Stimulated activated CD8-positive, alpha-beta memory T cell treated with anti-CD3 and anti-CD28 coated beads, Interleukin-4, amount 100 ng/mL, for 24 hours (primary cell): ENCODE results near the gene PAPLN.
"Not testable (repeated sequence)": the region's sequence is repeated elsewhere in the genome, so short reads cannot be mapped to it uniquely, and the experiment has no call there.

ENCODE experiments used
- DNase-seq: peaks from one replicate; pipeline ENCODE4 v3.0.0-alpha.2; 2020; ENCODE audit warnings: low read depth

PAPLN gene

DNA sequence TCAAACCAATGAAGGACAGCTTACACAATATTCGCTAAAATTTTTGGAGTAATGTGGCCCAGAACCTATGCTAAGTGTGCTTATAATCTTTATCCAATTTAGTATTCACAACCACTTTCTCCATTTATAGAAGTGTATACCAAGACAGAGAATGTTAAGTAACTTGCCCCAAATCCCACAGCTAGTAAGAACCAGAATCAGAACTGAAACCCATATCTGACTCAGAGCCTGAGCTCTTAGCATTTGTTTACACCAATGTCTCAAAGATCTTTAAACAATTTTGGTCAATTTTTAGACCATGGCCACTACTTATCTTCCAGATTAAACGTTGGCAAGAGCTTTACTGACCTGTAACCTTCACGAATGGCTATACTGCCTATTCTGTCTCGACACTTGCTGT is 53.0 kb downstream of the PAPLN start:
- no peak for DNase-seq

GRCh38 chr14:73293782-73294781 is 56.8 kb downstream of the PAPLN start:
- DNase-seq: no peak

DNA sequence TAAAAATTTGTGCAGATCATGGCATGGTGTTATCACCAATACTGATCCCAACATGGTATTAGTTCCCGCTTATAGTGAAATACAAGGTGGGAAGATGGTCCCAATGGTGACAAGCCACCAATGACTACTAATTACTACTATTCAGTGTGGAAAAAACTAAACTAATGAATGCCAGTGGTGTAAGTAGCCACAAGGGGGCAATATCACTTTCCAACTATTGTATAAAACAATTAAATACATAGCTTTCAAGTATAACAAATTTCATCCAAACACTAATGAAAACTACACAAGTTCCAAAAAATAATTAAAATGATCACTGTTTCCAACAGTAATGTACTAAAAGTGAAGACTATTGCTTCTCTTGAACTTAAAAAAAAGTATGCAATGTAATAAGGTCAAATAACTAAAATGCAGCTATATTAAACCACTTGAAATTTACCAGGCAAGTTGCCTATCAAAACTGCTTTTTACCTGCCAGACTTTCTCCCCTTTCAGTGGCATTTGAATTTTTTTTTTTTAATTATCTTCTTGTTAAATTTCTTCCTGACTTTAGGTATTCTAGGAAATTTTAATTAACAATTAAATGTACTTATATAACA is 58.0 kb downstream of the PAPLN start:
- no peak for DNase-seq

GRCh38 chr14:73305499-73305898 is 68.2 kb downstream of the PAPLN start:
- no peak for DNase-seq

DNA sequence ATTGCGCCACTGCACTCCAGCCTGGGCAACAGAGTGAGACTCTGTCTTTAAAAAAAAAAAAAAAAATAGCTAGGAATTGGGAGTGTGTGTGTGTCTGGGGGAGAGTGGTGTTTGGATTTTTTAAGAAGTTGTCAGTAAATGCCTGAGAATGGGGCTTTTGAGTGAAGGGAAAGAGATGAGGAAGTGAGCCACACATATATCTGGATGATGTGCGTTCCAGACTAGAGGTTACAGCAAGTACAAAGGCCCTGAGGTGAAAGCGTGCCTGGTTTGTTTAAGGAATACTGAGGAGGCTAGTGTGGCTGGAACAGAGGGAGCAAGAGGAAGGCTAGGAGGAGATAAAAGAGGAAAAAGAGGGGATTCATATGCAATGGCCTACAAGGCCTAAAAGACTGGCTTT is 70.0 kb downstream of the PAPLN start:
- DNase-seq: no peak

- DNase-seq: not testable (repeated sequence)
These were observed 71.9 kb downstream of the PAPLN start for GRCh38 chr14:73309207-73309606.

DNA sequence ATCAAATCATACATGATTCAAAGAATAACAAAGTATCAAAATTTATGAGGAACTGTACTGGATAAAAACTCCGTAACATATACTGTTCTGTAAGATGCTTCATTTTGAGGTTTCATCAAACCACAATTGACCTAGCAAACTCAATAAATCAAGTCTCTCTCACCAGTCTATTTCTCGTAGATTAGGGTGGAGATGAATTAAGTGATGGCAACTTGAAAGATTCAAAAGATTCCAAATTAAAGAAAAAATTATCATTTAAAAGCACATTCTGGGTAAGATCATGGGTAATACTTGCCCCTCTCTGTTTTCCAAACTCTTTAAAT is 74.4 kb downstream of the PAPLN start:
- DNase-seq: no peak

DNA sequence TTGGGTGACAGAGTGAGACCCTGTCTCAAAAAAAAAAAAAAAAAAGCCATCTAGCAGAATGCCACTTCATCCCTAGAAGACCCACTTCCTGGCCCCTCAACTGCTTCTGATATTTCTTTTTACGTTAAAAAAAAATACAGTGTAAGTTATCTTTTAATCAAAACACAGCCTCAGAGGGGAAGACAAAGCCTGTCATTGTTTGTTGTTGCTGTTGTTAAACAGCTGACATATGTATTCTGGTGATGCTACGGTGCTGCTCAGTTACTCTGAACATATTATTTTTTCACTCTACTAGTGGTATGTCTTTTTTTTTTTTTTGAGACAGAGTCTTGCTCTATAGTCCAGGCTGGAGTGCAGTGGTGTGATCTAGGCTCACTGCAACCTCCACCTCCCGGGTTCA is 75.4 kb downstream of the PAPLN start:
- DNase-seq: no peak

GRCh38 chr14:73313151-73313550 is 75.8 kb downstream of the PAPLN start:
- DNase-seq: no peak

- no peak for DNase-seq
These were observed 86.6 kb downstream of the PAPLN start for GRCh38 chr14:73323896-73324399.
